Fibroblast of the aortic adventitia (primary cell): ENCODE data around the gene HHAT. TPM values are rescaled to one million over a fixed set of nuclear protein-coding genes. Genes with fewer than 3 reads are reported as not detected.
A peak's percentile ranks its signal among the peaks of the same experiment; 100 is the strongest.

Experiments used
- DNase-seq: peaks from one replicate; pipeline ENCODE4 v3.0.0-alpha.2; 2010; ENCODE audit warnings: low read depth
- H3K4me3 ChIP-seq: 2 replicates; pipeline ENCODE4 v1.5.1; 2011; ENCODE audit warnings: low read depth, mild to moderate bottlenecking, control low read depth, low read length, moderate library complexity
- CTCF ChIP-seq: IDR thresholded peaks from 2 replicates; pipeline ENCODE4 v1.5.1; 2011; ENCODE audit warnings: mild to moderate bottlenecking, low read length, control low read depth, inconsistent platforms; ENCODE audit not compliant: insufficient read depth
- total RNA-seq: library from RNA; depleted of rRNA; stranded (reverse); fragments of >200 nt; gene quantifications from 2 replicates; pipeline ENCODE4 v1.2.3, GENCODE V29; 2012; ENCODE audit warnings: low replicate concordance

HHAT gene
- total RNA-seq, 1 donor: 8.5 TPM

GRCh38 chr1:210292231-210292871, 36.4 kb upstream of the HHAT start:
- H3K4me3 ChIP-seq: peak overlapping the region; percentile 50
- DNase-seq: no peak
- TF ChIP-seq CTCF: no peak

DNA sequence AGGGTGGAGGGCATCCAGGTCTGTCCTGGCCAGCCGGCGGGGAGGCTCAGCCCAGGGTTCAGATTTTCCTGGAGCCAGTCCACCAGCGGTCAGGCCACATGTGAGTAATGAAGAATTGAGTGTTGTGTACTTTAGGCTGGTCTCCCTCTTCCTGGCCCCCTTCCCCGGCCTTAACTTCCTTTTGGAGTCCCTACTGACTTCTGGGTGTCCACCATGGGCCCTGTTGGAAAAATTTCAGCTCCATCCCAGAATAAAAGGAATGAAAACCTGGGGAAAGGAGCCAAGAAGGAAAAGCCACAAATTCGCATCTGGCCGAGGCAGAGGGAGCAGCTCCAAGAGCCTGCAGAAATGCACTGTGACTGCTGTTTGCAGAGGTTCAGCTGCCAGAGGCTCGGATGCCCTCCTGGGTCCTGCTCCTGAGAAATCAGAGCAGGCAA, 35.5 kb upstream of the HHAT start:
- H3K4me3 ChIP-seq: peak overlapping the region; percentile 50
- peak; percentile 100 for DNase-seq
- TF ChIP-seq CTCF: no peak

DNA sequence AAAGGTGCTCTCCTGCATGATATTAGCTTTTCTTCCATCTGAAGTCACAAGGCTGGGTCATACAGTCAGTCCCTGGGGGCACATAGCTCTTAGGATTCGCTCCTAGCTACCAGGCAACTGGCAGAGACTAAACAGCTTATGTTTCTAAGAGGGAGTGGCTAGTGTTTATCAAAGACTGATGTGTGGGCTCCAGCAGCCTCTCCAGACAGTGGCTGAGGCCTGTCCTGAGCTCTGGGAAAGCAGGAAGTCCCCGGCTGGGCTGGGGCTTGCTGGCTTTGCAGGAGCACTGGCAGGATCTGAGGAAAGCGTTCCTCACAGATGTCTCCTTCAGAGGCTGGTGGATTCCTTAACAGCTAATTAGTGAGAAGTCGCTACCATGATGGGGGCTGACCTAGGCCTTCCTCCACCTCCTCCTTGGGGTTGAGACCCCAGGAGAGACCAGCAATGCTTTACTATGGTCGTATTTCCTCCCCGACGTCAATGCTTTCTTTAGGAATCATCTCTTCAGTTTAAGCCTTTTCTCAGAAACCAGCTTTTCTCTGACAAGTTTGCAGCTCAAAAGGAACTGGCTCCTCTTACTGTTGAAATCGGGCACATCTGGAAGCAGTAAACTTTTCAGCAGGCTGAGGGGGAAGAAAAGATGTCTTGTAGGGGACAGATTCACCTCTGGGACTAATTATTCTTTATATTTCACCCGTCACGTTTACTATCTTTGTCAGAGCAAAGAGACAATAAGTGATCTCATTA, 33.5 kb upstream of the HHAT start:
- DNase-seq: peak; percentile 43
- H3K4me3 ChIP-seq: no peak overlapping the region
- TF ChIP-seq CTCF: no peak

- no peak for DNase-seq
- TF ChIP-seq CTCF: no peak
These were observed 32.0 kb upstream of the HHAT start for GRCh38 chr1:210296682-210297081.

DNA sequence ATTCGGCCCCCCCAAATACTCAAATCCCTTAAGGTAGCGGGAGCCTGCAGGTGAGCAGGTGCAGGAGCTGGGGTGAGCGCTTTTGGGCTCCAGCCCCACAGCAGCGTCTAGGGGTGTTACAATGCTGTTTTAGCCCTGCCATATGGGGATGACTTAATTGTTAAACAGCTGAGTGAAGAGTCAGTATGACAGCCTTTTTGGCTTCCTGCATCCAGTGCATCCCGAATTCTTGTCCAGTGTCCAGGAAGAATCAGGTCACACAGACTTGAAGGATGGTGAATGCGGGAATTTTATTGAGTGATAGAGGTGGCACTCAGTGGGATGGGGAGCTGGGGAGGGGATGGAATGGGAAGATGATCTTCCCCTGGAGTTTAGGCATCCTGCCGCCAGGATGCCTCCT, 30.4 kb upstream of the HHAT start:
- TF ChIP-seq CTCF: no peak
- no peak overlapping the region for H3K4me3 ChIP-seq
- no peak for DNase-seq

More at GRCh38 chr1:210296682-210297081, 32.0 kb upstream of the HHAT start:
- no peak overlapping the region for H3K4me3 ChIP-seq

DNA sequence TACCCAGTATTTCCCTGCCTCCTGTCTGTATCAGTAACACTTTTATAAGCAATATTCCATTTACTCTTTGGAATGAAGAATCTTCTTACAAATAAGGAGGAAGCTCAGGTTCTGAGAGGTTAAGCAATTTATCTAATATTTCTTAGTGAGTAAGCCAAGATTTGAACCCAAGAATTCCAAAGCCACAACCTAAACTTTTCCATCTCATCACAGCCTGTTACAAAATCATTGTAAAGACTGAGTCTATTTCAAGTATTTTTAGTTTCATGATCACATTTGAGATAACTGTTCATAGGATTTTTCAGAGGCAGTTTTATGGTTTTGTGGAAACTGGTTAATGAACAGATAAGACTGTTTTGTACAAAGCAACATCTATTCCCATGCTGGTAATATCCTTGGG, 29.8 kb upstream of the HHAT start:
- peak; percentile 43 for DNase-seq
- H3K4me3 ChIP-seq: no peak overlapping the region
- TF ChIP-seq CTCF: no peak
